ENCODE results near the gene OSBP2. TPM values are rescaled to one million over a fixed set of nuclear protein-coding genes. Genes with fewer than 3 reads are reported as not detected.

The OSBP2 gene
- total RNA-seq, 4 donors from 2014 or later = 1.9 to 3.9 (median 3.0) TPM

GRCh38 chr22:30925667-30926066 lies 231.0 kb downstream of the OSBP2 start:
- Histone ChIP-seq H3K36me3 (peaks cover 0 to 68% (median 21%) of the 10 kb centered on the region in 3 donors), H3K9me3 (no peaks in the 10 kb centered on the region), H3K27ac (no peak overlapping the region), H3K27me3 (no peaks in the 10 kb centered on the region), H3K4me3 (no peak overlapping the region), H3K4me1 (peaks cover 0 to 18% (median 7%) of the 10 kb centered on the region in 3 donors)
- WGBS, 2 donors = 89 to 100% methylated on average over 5 of the region's 5 CpGs
- TF ChIP-seq CTCF (IDR thresholded peaks at IDR 0.05) (no peak), POLR2A (IDR thresholded peaks at IDR 0.05) (no peak)
- intact Hi-C loops (cut with DNase I) = loop anchor here (5.0 to 10.0 kb wide), 2 partner anchors 163 to 291 kb away; partner anchors contain the start of gene SLC35E4
- DNase-seq = no peak

- H3K27ac ChIP-seq = no peak overlapping the region
- peaks cover 8 to 79% (median 29%) of the 10 kb centered on the region in 3 donors for H3K36me3 ChIP-seq
- no peak for TF ChIP-seq POLR2A (IDR thresholded peaks at IDR 0.05)
- no peak for TF ChIP-seq CTCF (IDR thresholded peaks at IDR 0.05)
- intact Hi-C loops (cut with DNase I) = loop anchor here (5.0 to 10.0 kb wide), 2 partner anchors 164 to 292 kb away; partner anchors contain the start of gene SLC35E4
- no peak for DNase-seq
- H3K27me3 ChIP-seq = no peaks in the 10 kb centered on the region
- no peaks in the 10 kb centered on the region for H3K9me3 ChIP-seq
- peaks cover 0 to 7% (median 0%) of the 10 kb centered on the region in 3 donors for H3K4me1 ChIP-seq
- H3K4me3 ChIP-seq = no peak overlapping the region
- 74 to 79% methylated on average over 4 of the region's 4 CpGs for WGBS, 2 donors
These were observed 232.0 kb downstream of the OSBP2 start for GRCh38 chr22:30926706-30927105.

- Histone ChIP-seq H3K36me3 (peaks cover 19 to 90% (median 40%) of the 10 kb centered on the region in 3 donors), H3K27ac (no peak overlapping the region), H3K4me3 (no peak overlapping the region), H3K27me3 (no peaks in the 10 kb centered on the region), H3K9me3 (no peaks in the 10 kb centered on the region), H3K4me1 (no peaks in the 10 kb centered on the region)
- 77 to 92% methylated on average over 4 to 10 of the region's 10 CpGs for WGBS, 2 donors
- no peak for TF ChIP-seq CTCF (IDR thresholded peaks at IDR 0.05)
- TF ChIP-seq POLR2A (IDR thresholded peaks at IDR 0.05) = no peak
- intact Hi-C loops (cut with DNase I) = loop anchor here (5.0 to 10.0 kb wide), 2 partner anchors 166 to 293 kb away; partner anchors contain the start of gene SLC35E4
- DNase-seq = no peak
These were observed 233.1 kb downstream of the OSBP2 start for GRCh38 chr22:30927806-30928205.

GRCh38 chr22:30928401-30928800 lies 233.7 kb downstream of the OSBP2 start:
- H3K4me1 ChIP-seq = no peaks in the 10 kb centered on the region
- WGBS, 2 donors = 91 to 95% methylated on average over 6 of the region's 6 CpGs
- H3K27ac ChIP-seq = no peak overlapping the region
- H3K36me3 ChIP-seq = peaks cover 24 to 96% (median 46%) of the 10 kb centered on the region in 3 donors
- intact Hi-C loops (cut with DNase I) = loop anchor here (5.0 to 10.0 kb wide), 2 partner anchors 166 to 294 kb away; partner anchors contain the start of gene SLC35E4
- DNase-seq = no peak
- H3K27me3 ChIP-seq = no peaks in the 10 kb centered on the region
- H3K9me3 ChIP-seq = no peaks in the 10 kb centered on the region
- no peak overlapping the region for H3K4me3 ChIP-seq
- TF ChIP-seq POLR2A (IDR thresholded peaks at IDR 0.05) (no peak), CTCF (IDR thresholded peaks at IDR 0.05) (no peak)

- Histone ChIP-seq H3K9me3 (no peaks in the 10 kb centered on the region), H3K27ac (no peak overlapping the region), H3K36me3 (peaks cover 41 to 100% (median 64%) of the 10 kb centered on the region in 3 donors), H3K27me3 (no peaks in the 10 kb centered on the region), H3K4me1 (no peaks in the 10 kb centered on the region), H3K4me3 (no peak overlapping the region)
- WGBS, 2 donors = 85 to 98% methylated on average over 3 of the region's 3 CpGs
- intact Hi-C loops (cut with DNase I) = no loop called here
- TF ChIP-seq POLR2A (IDR thresholded peaks at IDR 0.05) (no peak), CTCF (IDR thresholded peaks at IDR 0.05) (no peak)
- DNase-seq = no peak
These were observed 235.6 kb downstream of the OSBP2 start for GRCh38 chr22:30930228-30930627.
